Left kidney (tissue), 2 donors: ENCODE measurements around the gene ADORA2B. TPM values are rescaled to one million over a fixed set of nuclear protein-coding genes. Genes with fewer than 3 reads are reported as not detected.
"Not testable (repeated sequence)": the region's sequence is repeated elsewhere in the genome, so short reads cannot be mapped to it uniquely, and the experiment has no call there.

Experiments
- DNase-seq: peaks from one replicate; pipeline ENCODE4 v3.0.0-alpha.2; 2013
- polyA plus RNA-seq: library from polyadenylated mRNA; unstranded; fragments of 120-200 nt; gene quantifications from one replicate; pipeline ENCODE4 v1.2.1, GENCODE V29; 2013; ENCODE audit not compliant: insufficient read length

The ADORA2B gene
- polyA plus RNA-seq, 1 donor, result 4.6 TPM

- no peak for DNase-seq
Measured at GRCh38 chr17:15954222-15954621, 9.3 kb downstream of the ADORA2B start.

GRCh38 chr17:15955793-15956541 lies 11.0 kb downstream of the ADORA2B start:
- no peak for DNase-seq

- no peak for DNase-seq
Measured at GRCh38 chr17:15957206-15957605, 12.3 kb downstream of the ADORA2B start.

- no peak for DNase-seq
Measured at GRCh38 chr17:15957608-15958307, 12.8 kb downstream of the ADORA2B start.

- DNase-seq, result no peak
Measured at GRCh38 chr17:15958484-15958854, 13.5 kb downstream of the ADORA2B start.

- DNase-seq, result no peak
Measured at GRCh38 chr17:15963670-15964110, 18.8 kb downstream of the ADORA2B start.

- DNase-seq, result no peak
Measured at GRCh38 chr17:15965528-15965927, 20.6 kb downstream of the ADORA2B start.

GRCh38 chr17:15966183-15966878 lies 21.4 kb downstream of the ADORA2B start:
- no peak for DNase-seq

GRCh38 chr17:15966879-15967248 lies 21.9 kb downstream of the ADORA2B start:
- DNase-seq, result no peak

GRCh38 chr17:15967706-15968399 lies 22.9 kb downstream of the ADORA2B start:
- DNase-seq, result no peak

GRCh38 chr17:15969463-15969862 lies 24.5 kb downstream of the ADORA2B start:
- DNase-seq, result no peak

GRCh38 chr17:15970500-15970899 lies 25.6 kb downstream of the ADORA2B start:
- DNase-seq, result no peak

- DNase-seq, result no peak
Measured at GRCh38 chr17:15971098-15971678, 26.3 kb downstream of the ADORA2B start.

GRCh38 chr17:15971882-15972281 lies 27.0 kb downstream of the ADORA2B start:
- no peak for DNase-seq

- DNase-seq, result no peak
Measured at GRCh38 chr17:15972497-15972951, 27.6 kb downstream of the ADORA2B start.

- no peak for DNase-seq
Measured at GRCh38 chr17:15973016-15973415, 28.1 kb downstream of the ADORA2B start.

- DNase-seq, result no peak
Measured at GRCh38 chr17:15973834-15974233, 28.9 kb downstream of the ADORA2B start.

- no peak for DNase-seq
Measured at GRCh38 chr17:15977894-15978293, 33.0 kb downstream of the ADORA2B start.

- no peak for DNase-seq
Measured at GRCh38 chr17:15978606-15979005, 33.7 kb downstream of the ADORA2B start.

GRCh38 chr17:15979013-15979412 lies 34.1 kb downstream of the ADORA2B start:
- DNase-seq, result not testable (repeated sequence)

GRCh38 chr17:15981208-15981607 lies 36.3 kb downstream of the ADORA2B start:
- no peak for DNase-seq
